HG03039 (cell line): ENCODE results near the gene CACNA2D4.

Experiments
- ATAC-seq: cut with Tn5 transposase; IDR thresholded peaks from one replicate; pipeline ENCODE4 v1.9.1; 2021; ENCODE audit warnings: mild to moderate bottlenecking, moderate library complexity; ENCODE audit not compliant: unreplicated experiment

CACNA2D4 gene

GRCh38 chr12:1836241-1836803 lies 82.1 kb downstream of the CACNA2D4 start:
- no peak for ATAC-seq

- ATAC-seq: no peak
These were observed 83.0 kb downstream of the CACNA2D4 start for GRCh38 chr12:1835211-1836131.

- no peak for ATAC-seq
These were observed 84.1 kb downstream of the CACNA2D4 start for GRCh38 chr12:1834186-1834925.

GRCh38 chr12:1833596-1834028 lies 84.8 kb downstream of the CACNA2D4 start:
- no peak for ATAC-seq

GRCh38 chr12:1832801-1833595 lies 85.5 kb downstream of the CACNA2D4 start:
- ATAC-seq: no peak

GRCh38 chr12:1830981-1831963 lies 87.2 kb downstream of the CACNA2D4 start:
- ATAC-seq: no peak

- ATAC-seq: no peak
These were observed 88.0 kb downstream of the CACNA2D4 start for GRCh38 chr12:1830401-1830845.

GRCh38 chr12:1829306-1829900 lies 89.0 kb downstream of the CACNA2D4 start:
- ATAC-seq: no peak

- ATAC-seq: no peak
These were observed 89.6 kb downstream of the CACNA2D4 start for GRCh38 chr12:1828856-1829255.

GRCh38 chr12:1827826-1828805 lies 90.3 kb downstream of the CACNA2D4 start:
- no peak for ATAC-seq

- ATAC-seq: no peak
These were observed 91.4 kb downstream of the CACNA2D4 start for GRCh38 chr12:1826867-1827705.

- no peak for ATAC-seq
These were observed 92.1 kb downstream of the CACNA2D4 start for GRCh38 chr12:1826401-1826800.

- ATAC-seq: no peak
These were observed 92.9 kb downstream of the CACNA2D4 start for GRCh38 chr12:1825382-1826102.

- no peak for ATAC-seq
These were observed 95.2 kb downstream of the CACNA2D4 start for GRCh38 chr12:1823237-1823636.

- ATAC-seq: no peak
These were observed 95.8 kb downstream of the CACNA2D4 start for GRCh38 chr12:1822699-1823098.

- ATAC-seq: no peak
These were observed 96.6 kb downstream of the CACNA2D4 start for GRCh38 chr12:1821805-1822204.
